GM21576 (cell line): Measurements from ENCODE around the gene RASAL2.
"Not testable (repeated sequence)": the region's sequence is repeated elsewhere in the genome, so short reads cannot be mapped to it uniquely, and the experiment has no call there.

Experiments used
- ATAC-seq: cut with Tn5 transposase; IDR thresholded peaks from one replicate; pipeline ENCODE4 v1.9.1; 2021; ENCODE audit warnings: mild to moderate bottlenecking, moderate library complexity; ENCODE audit not compliant: unreplicated experiment

RASAL2 gene

DNA sequence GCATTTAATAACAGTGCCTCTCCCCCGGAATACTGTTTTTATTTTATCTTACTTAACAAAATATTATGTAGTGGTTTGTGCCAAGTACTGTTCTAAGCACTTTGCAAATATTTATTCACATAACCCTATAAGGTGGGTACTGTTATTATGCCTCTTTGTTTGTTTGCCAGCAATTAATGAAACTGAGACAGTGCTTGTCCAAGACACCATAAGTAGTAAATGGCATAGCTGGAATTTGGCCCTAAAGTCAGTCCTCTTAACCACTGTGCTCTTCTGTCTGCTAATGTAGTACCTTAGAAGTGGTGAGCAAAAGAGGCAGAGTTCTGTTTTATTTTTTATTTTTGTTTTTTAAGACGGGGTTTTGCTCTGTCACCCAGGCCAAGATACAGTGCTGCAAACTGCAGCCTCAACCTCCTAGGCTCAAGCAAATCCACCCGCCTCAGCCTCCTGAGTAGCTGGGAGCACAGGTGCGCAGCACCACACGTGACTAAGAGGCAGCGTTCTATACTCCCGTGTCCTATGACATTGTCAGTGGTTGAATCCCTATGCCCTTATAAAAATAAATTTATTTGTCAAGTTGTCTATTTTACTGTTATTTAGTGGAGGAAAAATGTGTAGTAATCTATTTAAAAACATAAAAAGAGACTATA, 237.1 kb downstream of the RASAL2 start:
- no peak for ATAC-seq

DNA sequence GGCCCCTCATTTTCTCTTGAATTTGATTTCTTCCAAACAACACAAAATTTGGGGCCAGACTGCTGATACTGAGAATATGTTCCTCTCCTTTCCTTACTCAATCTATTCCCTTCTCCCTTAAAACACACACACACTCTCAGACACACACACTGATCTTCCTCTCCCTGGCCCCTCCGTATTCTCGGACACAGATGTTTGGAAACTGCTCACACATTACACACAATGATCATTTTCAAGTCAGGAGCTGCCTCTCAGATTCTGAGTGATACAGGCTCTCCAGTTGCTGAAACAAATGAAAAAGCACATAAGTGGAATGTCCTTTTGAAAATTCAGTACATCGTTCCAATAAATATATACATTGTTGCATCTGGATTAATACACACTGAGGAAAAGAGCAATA, 241.5 kb downstream of the RASAL2 start:
- no peak for ATAC-seq

DNA sequence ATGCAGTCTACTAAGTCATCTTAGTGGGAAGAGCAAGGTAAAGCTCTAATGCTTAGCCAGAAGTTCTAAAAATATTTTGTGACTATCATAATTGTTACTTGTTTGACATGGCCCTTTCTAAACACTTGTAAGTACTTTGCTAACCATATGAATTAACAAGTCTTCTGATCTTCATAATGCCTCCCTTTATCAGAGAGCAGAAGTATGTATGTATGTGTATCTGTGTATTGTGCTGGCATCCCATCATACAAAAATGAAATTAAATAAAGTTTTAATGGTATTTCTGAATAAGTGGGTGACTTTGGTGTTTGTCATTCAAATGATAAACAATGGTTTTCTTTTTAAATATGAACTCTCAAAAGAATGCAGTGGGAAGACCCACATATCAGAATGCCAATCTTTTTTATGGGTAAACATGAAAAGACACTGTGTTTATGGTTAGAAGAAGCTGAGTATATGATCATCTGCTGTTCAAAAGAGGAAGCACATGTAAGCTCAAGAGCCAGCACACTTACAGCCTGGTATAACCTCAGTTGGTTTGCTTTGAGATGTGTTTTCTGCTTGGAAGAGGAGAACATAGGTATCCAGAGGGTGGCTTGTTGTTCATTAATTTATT, 243.3 kb downstream of the RASAL2 start:
- ATAC-seq: no peak

DNA sequence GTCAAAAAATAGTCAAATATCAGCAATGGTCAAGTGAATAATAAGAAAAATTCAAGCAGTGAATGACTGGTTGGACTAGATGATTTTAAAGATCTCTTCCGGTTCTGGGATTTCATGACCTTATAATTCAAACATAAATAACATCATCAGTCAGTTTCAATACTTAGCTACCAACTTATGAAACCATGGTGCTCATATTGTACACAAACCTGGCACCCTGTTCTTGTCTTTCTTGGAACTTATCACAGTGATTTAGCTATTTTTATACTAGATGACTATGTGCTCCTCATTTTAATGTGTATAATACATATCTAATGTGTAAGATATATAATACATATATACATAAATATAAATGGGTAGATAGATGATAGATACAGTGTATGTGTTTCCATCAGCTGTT, 245.9 kb downstream of the RASAL2 start:
- ATAC-seq: no peak

DNA sequence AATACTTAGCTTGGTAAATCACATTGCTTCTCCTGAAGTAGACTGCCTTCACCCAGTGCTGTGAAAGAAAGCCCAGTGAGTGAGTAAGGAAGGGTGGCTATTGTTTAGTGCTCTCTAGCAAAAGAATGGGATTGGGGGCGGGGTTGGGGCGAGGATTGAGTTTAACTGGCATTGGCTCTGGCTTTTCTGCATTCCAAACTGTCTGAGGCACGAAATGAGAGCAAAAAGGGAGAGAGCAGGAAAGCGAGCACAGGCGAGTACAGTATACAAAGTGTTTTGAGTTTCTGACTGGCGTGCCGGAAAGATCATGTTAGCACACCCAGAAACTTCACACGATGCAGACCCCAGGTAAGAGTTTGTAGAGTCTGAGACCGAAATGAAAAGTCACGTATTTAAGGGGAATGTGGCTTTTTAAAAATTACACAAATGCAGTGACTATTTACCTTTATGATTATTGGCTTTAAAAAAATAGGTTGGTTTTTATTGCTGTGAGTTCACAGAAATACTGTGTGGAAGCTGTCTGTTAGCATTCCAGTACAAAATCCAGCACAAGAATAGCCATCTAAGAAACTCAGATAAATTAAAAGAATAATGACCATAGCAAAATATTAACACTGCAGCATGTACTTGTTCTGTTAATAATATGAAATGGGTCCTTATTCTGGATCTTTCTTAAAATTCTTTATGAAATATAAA, 247.5 kb downstream of the RASAL2 start:
- ATAC-seq: no peak

DNA sequence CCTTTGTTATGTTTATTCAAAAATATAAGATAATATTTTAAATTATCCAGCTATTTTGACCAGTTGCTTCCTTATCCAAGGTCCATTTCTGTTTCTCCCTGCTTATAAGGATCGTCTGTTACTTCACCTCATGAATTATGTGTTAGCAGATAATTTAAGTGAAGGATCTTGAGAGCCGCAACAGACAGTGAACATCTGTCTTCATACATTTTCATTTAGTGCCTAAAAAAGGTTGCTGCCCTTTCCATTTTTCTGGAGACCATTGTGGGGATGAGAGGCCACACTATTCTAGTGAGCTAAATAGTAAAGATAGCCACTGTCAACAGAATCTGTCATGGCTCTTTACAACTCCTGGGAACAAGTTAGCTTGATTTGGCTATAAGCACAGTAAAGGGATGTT, 248.8 kb downstream of the RASAL2 start:
- ATAC-seq: no peak

DNA sequence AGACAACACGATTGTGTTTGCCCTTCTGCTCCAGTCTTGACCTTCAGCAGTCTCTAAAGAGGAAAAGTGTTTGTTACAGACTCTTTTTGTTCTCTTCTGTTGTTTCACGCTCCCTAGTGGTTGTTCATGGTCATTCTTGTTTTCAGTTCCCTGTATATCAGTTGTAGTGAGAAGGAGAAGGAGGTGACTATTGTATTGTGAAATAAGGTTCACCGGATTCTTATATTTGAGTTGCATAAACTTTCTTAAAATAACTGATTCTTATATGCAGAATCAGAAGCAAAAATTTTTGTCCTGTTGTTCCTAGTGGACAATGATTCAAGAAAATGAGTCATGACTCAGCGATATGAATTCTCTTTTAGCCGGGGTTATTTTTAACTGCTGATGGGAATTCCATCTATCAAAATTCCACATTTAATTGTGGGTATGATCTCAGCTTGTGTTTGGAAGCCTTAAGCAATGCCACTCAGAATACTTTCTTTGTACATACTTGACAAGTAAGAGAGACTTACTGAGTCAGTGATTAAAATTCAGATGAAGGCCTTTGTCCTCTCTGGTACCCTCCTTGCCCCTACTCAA, 250.7 kb downstream of the RASAL2 start:
- ATAC-seq: peak; percentile 58

DNA sequence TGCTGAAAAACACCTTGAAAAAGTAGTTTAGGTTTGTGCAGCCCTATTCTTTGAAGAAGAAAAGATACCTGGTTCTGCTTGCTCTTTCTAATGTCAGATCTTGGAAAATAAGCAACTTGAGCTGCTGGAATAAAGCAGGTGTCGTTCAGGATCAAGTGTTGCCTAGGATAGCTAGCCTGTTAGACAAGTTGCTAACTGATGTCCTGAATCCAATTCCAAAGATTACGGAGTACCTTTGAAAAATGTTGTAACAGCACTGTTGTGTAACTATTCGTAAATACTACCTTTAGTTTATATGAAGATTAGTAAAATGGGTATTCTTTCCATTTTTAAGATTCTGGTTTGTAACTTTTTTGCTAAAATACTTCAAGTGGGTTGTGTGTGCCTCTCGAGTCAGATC, 251.3 kb downstream of the RASAL2 start:
- ATAC-seq: no peak

DNA sequence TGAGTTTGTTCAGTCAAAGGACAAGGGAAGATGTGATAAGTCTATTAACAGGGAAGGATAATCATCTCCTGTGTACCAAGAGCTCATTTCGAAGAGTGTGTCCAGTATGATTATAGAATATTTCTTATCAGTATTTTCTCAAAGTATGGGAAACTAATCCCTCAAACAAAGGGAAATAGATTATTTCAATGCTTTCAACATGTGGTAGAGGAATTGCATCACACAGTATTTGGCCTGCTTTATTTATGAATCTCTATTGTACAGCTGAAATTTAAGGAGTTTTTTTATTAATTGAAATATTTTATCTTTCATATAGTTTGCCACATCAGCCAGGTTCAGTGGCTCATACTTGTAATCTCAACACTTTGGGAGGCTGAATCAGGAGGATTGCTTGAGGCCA, 251.9 kb downstream of the RASAL2 start:
- ATAC-seq: no peak

DNA sequence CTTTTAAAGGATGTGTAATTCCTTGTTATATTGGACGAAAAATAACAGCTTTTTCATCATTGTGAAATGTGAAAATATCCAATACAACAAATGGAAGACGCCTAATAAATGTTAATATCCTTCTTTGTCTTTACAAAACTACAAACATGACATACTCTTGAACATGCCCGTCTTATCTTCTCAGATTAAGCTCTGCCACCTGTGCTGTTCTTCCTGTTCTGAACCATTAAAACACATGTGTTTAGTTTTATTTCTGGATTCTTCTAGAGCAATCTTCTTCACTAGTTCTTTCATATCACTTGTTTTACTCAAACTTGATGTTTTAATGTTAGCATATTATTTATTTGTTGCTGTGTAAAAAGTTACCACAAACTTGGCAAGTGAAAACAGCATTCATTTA, 255.9 kb downstream of the RASAL2 start:
- ATAC-seq: no peak

DNA sequence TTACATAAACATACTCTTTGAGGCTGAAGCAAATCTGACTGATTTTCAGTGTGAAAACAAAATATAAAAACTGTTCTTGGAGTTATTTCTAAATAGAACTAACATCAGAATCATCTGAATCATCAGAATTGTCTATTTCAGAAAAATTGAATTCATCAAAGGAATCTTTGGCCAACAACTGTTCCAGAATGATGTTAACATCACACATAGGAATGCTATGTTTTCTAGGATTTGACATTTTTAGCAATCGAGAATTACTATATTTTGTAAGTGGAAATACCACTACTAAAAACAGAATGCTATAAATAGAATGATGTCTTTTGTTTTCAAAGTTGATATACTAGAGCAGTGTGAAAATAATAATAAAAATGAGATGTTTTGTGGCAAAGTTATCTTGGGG, 258.0 kb downstream of the RASAL2 start:
- not testable (repeated sequence) for ATAC-seq

DNA sequence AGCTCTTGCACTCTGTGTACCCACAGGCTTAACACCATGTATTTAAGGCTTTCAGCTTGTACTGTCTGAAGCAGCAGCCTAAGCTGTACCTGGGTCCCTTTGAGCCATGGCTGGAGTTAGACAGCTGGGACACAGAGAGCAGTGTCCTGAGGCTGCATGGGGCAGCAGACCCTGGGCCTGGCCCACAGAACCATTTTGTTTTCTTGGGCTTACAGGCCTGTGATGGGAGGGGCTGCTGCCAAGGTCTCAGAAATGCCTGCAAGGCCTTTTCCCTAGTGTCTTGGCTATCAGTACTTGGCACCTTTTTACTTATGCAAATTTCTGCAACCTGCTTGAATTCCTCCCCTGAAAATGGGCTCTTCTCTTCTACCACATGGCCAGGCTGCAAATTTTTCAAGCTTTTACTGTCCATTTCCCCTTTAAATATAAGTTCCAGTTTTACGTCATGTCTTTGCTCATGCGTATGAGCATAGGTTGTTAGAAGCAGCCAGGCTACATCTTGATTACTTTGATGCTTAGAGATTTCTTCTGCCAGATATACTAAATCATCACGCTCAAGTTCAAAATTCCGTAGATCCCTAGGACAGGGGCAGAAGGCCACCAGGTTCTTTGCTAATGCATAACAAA, 259.0 kb downstream of the RASAL2 start:
- ATAC-seq: no peak

DNA sequence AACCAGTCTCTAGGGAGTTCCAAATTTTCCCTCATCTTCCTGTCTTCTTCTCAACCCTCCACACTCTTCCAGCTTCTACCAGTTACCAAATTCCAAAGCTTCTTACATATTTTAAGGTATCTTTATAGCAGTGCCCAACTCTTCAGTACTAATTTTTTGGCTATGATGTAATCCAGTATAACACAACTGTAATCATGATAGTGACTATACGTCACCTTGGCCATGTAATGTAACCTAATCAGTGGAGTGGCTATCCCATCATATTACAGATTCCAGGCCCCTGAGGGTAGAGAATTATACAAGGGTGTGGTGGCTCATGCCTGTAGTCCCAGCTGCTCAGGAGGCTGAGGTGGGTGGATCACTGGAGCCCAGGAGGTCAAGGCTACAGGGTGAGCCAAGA, 259.6 kb downstream of the RASAL2 start:
- no peak for ATAC-seq

DNA sequence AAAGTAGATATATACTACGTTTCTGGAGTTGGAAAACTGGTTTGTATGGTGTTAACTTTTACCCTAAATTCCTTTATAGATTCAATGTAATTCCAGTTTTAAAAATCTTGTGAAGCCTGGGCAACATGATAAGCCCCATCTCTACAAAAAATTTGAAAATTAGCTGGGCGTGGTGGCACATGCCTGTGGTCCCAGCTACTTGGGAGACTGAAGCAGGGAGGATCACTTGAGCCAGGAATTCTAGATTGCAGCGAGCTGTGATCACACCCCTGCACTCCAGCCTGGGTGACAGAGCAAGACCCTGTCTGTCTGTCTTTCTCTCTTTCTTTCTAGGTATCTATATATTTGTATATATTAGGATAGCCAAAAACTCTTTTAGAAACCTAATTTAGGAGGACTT, 260.9 kb downstream of the RASAL2 start:
- no peak for ATAC-seq

DNA sequence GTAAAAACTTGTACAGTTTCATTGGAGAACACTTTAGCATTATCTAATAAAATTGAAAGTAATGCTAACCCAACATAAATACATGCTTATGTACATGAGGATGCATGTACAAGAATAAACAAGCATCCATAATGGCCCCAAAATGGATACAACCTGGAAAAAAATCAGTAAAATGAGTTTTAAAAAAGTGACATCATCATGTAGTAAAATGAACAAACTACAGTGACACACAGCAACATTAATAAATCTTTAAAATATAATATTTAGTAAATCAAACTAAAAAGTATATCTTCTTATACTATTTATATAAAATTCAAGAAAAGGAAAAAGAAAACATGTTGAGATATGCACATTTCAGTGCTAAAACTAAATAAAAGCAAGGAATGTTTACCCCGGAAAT, 262.4 kb downstream of the RASAL2 start:
- ATAC-seq: no peak

DNA sequence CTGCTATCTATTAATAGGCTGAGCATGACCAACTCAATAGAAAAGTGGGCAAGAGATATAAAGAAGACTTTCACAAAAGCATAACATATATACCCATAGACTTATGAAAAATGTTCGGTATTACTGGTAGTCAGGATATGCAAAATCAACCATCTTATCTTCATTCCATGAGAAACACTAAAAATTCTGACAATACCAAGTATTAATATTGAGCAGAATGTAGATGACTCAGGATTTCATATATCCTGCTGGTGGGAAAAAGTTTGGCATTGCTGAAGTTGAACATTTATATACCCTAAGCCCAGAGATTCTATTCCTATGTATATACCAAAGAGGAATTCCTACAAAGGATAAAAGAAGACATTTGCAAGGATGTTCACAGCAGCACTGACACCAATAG, 264.6 kb downstream of the RASAL2 start:
- ATAC-seq: no peak

DNA sequence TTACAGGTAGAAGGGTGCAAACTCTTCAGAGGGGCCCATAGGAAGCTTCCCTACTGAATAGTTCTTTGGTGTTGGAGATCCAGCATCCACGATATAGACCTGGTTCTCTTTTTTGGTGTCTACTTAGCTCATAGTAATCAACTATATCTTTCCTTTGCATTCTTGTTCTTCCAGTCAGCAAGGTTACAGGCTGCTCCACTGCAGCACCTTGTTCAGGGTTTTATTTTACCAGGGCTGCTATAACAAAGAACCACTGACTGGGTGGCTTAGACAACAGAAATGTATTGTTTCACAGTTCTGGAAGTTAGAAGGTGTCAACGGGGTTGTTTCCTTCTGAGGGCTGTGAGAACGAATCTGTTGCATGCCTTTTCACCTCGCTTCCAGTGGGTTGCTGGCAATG, 266.5 kb downstream of the RASAL2 start:
- no peak for ATAC-seq

DNA sequence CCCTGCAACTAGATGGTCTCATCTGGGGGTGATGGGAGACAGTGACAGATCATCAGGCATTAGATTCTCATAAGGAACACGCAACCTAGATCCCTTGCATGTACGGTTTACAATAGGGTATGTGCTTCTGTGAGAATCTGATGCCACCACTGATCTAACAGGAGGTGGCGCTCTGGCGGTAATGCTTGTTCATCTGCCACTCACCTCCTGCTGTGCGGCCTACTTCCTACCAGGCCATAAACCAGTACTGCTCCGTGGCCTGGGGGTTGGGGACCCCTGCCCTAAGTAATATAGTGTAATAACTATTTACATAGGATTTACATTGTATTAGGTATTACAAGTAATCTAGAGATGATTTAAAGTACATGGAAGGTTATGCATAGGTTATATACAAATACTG, 267.9 kb downstream of the RASAL2 start:
- ATAC-seq: peak; percentile 47

DNA sequence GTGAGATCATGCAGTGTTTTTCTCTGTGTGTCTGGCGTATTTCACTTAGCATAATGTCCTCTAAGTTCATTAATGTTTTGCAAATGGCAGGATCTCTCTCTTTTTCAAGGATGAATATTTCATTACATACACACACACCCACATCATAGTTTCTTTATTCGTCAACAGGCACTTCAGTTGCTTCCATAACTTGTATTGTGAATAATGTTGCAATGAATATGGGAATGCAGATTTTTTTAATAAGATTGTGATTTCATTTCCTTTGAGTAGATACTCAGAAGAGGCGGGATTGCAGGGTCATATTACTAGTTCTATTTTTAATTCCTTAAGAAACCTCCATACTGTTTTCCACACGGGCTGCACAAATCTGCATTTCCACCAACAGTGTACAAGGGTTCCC, 268.8 kb downstream of the RASAL2 start:
- no peak for ATAC-seq

DNA sequence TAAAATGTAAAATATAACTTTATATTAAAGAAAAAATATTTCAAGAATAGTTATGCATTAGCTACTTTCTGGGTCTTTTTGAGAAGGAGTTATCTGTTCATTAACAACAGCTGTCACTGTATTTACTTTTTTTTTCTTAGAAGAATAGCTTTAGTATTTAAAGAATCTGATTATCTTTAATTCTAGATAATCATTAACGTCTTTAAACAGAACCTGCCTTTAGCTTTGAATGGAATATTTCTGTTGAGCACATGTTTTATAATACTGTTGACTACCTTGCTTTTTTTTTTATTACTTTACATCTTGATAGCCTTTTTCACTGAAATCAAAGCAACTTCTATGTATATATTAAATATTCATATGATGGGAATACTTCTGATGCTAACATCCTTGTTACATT, 270.9 kb downstream of the RASAL2 start:
- ATAC-seq: no peak

DNA sequence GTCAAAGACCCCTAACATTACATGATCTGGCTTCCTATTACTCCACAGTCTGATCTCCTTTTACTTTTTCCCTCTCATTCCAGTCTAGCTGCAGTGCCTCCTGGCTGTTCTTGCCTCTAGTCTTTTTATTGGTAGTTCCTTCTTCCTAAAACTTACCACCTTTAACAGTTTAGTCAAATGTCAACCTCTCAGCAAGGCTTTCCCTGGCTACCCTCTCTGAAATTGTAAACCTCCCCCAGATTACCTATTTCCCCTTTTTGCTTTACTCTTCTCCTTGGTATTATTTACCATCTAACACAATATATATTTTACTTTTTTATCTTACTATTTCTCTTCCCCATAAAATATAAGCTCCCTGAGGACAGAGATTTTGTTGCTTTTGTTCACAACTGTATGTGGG, 273.2 kb downstream of the RASAL2 start:
- no peak for ATAC-seq

DNA sequence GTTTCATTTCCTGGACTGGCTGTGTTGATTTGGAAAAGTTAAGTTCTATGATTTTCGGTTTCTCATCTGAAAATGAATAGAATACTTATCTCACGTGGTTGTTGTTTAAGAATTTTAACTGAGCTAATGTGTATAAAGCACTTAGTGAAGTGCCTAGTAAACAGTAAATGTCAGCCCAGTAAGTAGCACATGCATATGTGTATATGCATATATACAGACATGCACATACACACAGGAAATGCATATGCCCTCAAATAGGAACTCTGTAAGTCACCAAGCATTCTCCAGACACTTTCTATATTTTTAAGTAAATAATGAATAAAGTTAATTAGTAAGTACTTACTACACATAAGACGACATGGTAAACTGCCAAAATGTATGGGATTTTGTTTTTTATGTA, 274.3 kb downstream of the RASAL2 start:
- ATAC-seq: no peak
